ENCODE results near the gene TTC39A.

- TF ChIP-seq CTCF (IDR thresholded peaks at IDR 0.05), result no peak
- TF ChIP-seq POLR2A (IDR thresholded peaks at IDR 0.05), result no peak
Observed at GRCh38 chr1:51288578-51288977, 41.8 kb downstream of the TTC39A start.

All from vagina (tissue), 2 donors.